ENCODE results near the gene TTPAL.

Gene TTPAL

GRCh38 chr20:44532259-44532980 is 56.7 kb downstream of the TTPAL start:
- DNase-seq (ENCODE audit: low read depth), result no peak
- TF ChIP-seq CTCF (IDR thresholded peaks at IDR 0.05; ENCODE audit: insufficient read depth, low read depth, low read length, missing control alignments), result no peak
- H3K4me3 ChIP-seq (ENCODE audit: low read length), result peak overlapping the region; percentile 69

- TF ChIP-seq CTCF (IDR thresholded peaks at IDR 0.05; ENCODE audit: insufficient read depth, low read depth, low read length, missing control alignments), result no peak
- no peak for DNase-seq (ENCODE audit: low read depth)
- H3K4me3 ChIP-seq (ENCODE audit: low read length), result no peak overlapping the region
Measured at GRCh38 chr20:44532981-44533331, 57.3 kb downstream of the TTPAL start.

GRCh38 chr20:44533928-44534327 is 58.3 kb downstream of the TTPAL start:
- TF ChIP-seq CTCF (IDR thresholded peaks at IDR 0.05; ENCODE audit: insufficient read depth, low read depth, low read length, missing control alignments), result no peak
- H3K4me3 ChIP-seq (ENCODE audit: low read length), result no peak overlapping the region

GRCh38 chr20:44536175-44536574 is 60.5 kb downstream of the TTPAL start:
- no peak for DNase-seq (ENCODE audit: low read depth)
- no peak for TF ChIP-seq CTCF (IDR thresholded peaks at IDR 0.05; ENCODE audit: insufficient read depth, low read depth, low read length, missing control alignments)
- H3K4me3 ChIP-seq (ENCODE audit: low read length), result no peak overlapping the region

More at GRCh38 chr20:44533928-44534327, 58.3 kb downstream of the TTPAL start:
- no peak for DNase-seq (ENCODE audit: low read depth)

GRCh38 chr20:44537993-44538392 is 62.3 kb downstream of the TTPAL start:
- no peak for DNase-seq (ENCODE audit: low read depth)
- TF ChIP-seq CTCF (IDR thresholded peaks at IDR 0.05; ENCODE audit: insufficient read depth, low read depth, low read length, missing control alignments), result no peak
- H3K4me3 ChIP-seq (ENCODE audit: low read length), result no peak overlapping the region

- no peak for TF ChIP-seq CTCF (IDR thresholded peaks at IDR 0.05; ENCODE audit: insufficient read depth, low read depth, low read length, missing control alignments)
- H3K4me3 ChIP-seq (ENCODE audit: low read length), result no peak overlapping the region
- peak; percentile 71 for DNase-seq (ENCODE audit: low read depth)
Measured at GRCh38 chr20:44540834-44541233, 65.2 kb downstream of the TTPAL start.

GRCh38 chr20:44541992-44542391 is 66.3 kb downstream of the TTPAL start:
- no peak for TF ChIP-seq CTCF (IDR thresholded peaks at IDR 0.05; ENCODE audit: insufficient read depth, low read depth, low read length, missing control alignments)
- no peak overlapping the region for H3K4me3 ChIP-seq (ENCODE audit: low read length)
- DNase-seq (ENCODE audit: low read depth), result no peak

All from epithelial cell of esophagus (primary cell).